Measurements from ENCODE around the gene CAGE1.

The CAGE1 gene

DNA sequence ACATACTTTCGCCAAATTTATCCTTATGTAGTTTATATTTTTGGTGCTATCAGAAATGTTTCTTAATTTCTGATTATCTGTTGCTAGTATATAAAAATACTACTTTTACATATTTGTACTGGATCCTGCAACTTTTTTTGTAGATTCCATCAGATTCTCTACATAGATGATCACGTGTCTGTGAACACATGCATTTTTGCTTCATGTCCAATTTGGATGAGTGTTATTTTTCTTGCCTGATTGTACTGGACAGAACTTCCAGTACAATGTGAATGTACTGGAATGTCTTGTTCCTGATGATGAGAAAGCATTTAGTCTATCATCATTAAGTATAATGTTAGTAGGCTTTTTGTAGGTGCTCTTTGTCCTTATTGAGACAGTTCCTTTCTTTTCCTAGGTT, 51.5 kb downstream of the CAGE1 start:
- no peak overlapping the region for H3K4me3 ChIP-seq (ENCODE audit: low read depth, low read length)
- TF ChIP-seq, protein P1, sequence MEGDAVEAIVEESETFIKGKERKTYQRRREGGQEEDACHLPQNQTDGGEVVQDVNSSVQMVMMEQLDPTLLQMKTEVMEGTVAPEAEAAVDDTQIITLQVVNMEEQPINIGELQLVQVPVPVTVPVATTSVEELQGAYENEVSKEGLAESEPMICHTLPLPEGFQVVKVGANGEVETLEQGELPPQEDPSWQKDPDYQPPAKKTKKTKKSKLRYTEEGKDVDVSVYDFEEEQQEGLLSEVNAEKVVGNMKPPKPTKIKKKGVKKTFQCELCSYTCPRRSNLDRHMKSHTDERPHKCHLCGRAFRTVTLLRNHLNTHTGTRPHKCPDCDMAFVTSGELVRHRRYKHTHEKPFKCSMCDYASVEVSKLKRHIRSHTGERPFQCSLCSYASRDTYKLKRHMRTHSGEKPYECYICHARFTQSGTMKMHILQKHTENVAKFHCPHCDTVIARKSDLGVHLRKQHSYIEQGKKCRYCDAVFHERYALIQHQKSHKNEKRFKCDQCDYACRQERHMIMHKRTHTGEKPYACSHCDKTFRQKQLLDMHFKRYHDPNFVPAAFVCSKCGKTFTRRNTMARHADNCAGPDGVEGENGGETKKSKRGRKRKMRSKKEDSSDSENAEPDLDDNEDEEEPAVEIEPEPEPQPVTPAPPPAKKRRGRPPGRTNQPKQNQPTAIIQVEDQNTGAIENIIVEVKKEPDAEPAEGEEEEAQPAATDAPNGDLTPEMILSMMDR (IDR thresholded peaks at IDR 0.05; ENCODE audit: low read depth, low read length), result no peak

DNA sequence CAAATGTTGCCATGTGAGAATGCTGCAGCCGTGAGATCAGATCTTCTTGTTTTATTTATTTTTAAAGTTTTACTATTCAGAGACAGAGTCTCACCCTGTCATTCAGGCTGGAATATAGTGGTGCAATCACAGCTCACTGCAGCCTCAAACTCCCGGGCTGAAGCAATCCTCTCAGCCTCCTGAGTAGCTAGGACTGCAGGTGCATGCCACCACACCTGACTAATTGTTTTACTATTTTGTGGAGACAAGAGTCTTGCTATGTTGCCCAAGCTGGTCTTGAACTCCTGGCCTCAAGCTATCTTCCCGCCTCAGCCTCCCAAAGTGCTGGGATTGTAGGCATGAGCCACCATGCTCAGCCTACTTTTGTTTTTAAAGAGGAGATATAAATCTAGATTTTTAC, 54.0 kb downstream of the CAGE1 start:
- TF ChIP-seq, protein P1 (IDR thresholded peaks at IDR 0.05; ENCODE audit: low read depth, low read length), result no peak
- H3K4me3 ChIP-seq (ENCODE audit: low read depth, low read length), result no peak overlapping the region

DNA sequence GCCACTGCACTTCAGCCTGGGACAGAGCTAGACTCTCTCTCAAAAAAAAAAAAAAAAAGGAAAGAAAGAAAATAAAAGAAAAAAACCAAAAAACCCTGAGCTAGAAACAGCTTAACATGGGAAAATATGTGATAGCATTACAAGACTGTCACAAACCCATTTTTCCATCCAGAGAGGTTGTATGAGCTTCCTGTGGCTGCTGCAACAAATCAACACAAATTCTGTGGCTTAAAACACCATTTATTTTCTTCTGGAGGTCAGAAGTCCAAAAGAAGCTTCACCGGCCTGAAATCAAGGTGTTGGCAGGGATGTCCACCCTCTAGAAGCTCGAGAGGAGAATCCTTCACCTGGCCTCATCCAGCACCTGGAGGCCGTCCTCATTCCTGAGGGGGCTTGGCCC, 54.9 kb downstream of the CAGE1 start:
- TF ChIP-seq, protein P1 (IDR thresholded peaks at IDR 0.05; ENCODE audit: low read depth, low read length), result no peak
- H3K4me3 ChIP-seq (ENCODE audit: low read depth, low read length), result no peak overlapping the region

DNA sequence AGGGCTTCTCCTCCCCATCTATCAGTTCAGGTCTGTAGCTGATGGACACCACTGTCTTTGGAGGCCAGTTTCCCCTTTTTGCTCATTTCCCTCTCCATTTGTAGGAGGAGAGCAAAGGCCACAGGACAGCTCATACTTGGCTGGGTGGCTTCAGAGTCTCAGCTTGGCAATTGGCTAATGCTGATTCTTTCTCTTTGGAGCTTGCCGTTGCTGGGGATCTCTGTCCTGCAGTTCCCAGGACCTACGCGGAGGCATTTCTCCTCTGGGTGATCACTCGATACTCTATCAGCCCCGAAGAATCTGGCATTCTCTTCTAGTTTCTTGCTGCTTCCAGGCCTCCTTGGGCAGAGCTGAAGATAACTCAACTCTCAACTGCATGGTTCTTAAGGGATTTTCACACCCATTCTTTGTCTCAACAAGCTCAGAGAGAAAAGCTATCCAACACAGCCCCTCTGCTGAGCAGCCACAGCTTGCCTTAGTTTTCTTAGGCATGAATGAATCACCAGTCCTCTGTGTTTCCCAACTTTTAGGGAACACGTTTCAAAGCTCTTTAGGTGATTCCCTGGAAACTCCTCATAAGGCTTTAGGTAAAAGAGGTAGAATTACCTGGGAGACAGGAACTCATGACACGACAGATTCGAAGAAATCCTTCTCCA, 57.3 kb downstream of the CAGE1 start:
- H3K4me3 ChIP-seq (ENCODE audit: low read depth, low read length), result no peak overlapping the region
- TF ChIP-seq, protein P1 (IDR thresholded peaks at IDR 0.05; ENCODE audit: low read depth, low read length), result no peak

DNA sequence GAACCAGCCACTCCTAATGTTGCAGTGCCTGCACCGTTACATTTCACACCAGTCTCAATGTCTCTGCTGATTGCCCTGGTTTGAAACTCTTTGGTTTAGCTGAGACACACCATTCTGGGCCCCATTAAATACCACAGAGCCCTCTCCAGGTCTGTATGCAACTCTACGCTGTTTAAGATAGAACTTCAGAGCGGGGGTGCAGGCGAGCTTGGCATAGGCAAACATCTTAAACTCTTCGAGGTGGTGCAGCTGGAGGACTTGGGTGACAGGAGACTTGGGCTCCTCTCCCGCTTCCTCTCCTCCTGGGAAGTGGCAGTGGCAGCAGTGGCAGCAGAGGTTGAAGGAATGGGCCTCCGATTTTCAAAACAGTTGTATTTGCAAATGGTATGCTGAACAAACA, 58.1 kb downstream of the CAGE1 start:
- no peak overlapping the region for H3K4me3 ChIP-seq (ENCODE audit: low read depth, low read length)
- TF ChIP-seq, protein P1 (IDR thresholded peaks at IDR 0.05; ENCODE audit: low read depth, low read length), result no peak

DNA sequence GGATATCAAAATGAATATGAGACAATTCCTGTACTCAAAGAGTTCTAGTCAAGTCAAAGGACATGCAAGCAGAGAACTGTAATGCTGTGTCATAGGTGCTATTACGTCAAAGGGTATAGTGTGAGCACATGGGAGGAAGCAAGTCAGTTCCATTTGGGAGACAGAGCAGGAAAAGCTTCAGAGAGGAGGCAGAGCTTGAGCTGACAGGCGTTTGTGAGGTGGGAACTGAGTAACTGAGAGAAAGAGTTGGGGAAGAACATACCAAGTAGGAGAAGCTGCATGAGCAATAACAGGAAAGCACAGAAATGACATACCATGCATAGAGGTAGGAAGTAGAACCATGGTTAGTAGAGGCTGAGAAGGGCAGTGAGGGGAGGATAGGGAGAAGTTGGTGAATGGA, 61.3 kb downstream of the CAGE1 start:
- TF ChIP-seq, protein P1 (IDR thresholded peaks at IDR 0.05; ENCODE audit: low read depth, low read length), result no peak
- H3K4me3 ChIP-seq (ENCODE audit: low read depth, low read length), result no peak overlapping the region

DNA sequence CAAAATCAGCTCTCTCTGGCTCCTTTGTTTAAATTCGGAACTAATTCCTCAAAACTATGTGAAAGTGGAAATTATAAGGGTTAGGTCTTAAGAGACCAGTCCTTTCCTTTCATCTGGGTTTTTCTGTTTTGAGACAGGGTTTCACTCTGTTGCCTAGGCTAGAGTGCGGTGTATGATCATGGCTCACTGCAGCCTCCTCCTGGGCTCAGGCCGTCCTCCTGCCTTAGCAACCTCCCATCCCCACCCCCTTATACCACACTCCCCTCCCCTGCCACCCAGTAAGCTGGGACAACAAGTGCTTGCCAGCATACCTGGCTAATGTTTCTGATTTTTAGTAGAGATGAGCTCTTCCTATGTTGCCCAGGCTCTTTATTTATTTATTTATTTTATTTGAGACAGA, 63.8 kb downstream of the CAGE1 start:
- no peak overlapping the region for H3K4me3 ChIP-seq (ENCODE audit: low read depth, low read length)
- TF ChIP-seq, protein P1 (IDR thresholded peaks at IDR 0.05; ENCODE audit: low read depth, low read length), result no peak

Measured in WI38 (cell line).